NCI-H146 treated with DMSO at 0.1 percent for 48 hours (cell line): ENCODE data around the gene SLC6A12.
A peak's percentile ranks its signal among the peaks of the same experiment; 100 is the strongest.

Source experiments
- DNase-seq: peaks from one replicate; lab custom pipeline; 2025; ENCODE audit not compliant: unreplicated experiment; lab: John Stamatoyannopoulos, UW

SLC6A12 gene

GRCh38 chr12:144650-145284 lies 69.2 kb downstream of the SLC6A12 start:
- no peak for DNase-seq

DNA sequence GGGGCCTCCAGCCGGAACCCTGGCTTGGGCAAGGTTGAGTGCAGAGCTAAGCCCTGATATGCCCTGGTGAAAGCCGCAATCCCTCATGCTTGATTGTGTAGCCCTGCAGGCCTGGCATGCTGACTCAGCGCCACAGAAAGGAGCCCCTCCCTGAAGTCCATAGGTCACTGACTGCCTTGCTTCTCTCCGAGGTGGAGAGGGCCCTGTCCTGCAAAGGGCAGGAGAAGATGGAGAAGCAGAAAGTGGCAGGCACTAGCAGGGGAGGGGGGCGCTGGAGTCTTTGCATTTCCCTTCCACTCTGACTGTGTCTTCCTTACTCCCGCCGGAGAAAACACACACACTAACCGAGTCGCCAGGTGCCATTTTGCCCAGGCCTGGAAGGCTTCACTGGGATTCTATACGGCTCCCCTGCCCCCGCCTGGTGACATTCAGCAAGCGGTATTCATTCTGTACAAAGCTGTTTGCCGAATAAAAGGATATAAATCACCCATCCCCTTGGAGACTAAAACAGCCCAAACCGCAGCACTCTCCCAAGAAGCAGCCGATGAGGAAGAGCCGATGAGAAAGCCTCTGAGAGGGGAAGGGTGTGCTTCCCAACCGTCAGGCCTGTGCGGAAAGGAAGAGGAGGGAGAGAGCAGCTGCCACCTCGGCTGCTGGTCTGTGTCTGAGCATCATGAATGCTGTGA lies 69.8 kb downstream of the SLC6A12 start:
- DNase-seq: peak; percentile 77

DNA sequence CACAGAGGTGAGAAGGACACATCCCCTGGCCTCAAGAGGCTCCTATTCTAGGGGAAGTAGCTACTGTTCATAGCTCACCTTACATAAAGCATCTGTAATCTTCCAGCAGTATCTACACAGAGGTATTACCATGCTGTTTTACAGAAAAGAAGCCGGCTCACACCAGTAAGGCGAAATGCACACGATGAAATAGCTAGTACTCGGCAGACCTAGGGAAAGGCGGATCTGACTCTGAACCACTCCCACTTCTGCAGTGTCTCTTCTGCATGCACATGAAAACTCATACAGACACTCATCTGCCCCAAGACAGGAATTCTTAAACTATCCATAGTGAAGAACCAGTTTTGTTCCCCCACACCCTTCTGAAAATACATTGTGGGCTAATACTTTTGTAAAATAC lies 73.8 kb downstream of the SLC6A12 start:
- no peak for DNase-seq
